NCI-H748 treated with DMSO at 0.1 percent for 48 hours (cell line): ENCODE data around the gene USP49.

Experiments
- DNase-seq: peaks from one replicate; lab custom pipeline; 2025; lab: John Stamatoyannopoulos, UW

The USP49 gene

DNA sequence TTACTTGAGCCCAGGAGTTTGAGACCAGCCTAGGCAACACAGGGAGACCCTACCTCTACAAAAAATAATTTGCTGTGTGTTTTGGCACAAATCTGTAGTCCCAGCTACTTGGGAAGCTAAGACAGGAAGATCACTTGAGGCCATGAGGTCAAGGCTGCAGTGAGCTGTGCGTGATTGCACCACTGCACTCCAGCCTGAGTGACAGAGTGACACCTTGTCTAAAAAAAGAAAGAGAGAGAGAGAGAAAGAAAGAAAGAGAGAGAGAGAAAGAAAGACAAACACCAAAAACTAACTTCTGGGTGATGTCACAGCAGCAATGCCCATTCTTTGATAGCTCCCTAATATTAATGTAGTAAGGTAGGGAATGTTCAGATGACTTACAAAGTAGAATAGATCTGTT lies 20.4 kb downstream of the USP49 start:
- no peak for DNase-seq

DNA sequence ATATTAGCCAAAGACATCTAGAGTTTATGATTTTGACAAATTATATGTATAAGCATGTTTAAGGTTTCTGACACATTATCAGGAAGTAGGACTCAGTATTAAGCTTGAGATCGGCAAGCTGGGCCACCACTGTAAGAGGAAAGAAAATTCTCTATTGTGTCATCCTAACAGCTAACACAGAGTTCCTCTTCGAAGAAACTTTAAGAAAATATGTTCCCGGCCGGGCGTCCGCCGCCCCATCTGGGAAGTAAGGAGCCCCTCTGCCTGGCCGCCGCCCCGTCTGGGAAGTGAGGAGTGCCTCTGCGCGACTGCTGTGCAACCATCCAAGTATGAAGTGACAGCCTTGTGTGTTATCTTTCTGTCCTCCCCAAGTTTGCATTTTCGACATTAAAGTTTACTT lies 23.0 kb downstream of the USP49 start:
- DNase-seq, result no peak

DNA sequence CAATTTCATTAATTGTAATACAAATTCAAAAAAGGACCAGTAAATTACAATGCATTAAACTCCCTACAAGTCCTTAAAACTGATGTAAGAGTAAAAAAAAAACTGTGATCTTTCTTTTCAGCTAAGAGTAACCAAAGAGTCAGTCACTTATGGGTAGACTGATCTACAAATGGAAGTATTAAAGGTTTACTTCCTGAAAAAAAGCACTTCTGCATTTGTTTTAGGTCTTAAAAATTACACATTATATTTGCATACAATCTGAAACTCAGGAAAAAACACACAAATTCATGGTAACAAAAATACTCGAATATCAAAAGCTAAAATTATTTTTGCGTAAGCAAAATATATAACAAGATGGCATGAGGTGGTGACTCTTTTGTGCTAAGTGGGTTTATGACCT lies 23.5 kb downstream of the USP49 start:
- no peak for DNase-seq

DNA sequence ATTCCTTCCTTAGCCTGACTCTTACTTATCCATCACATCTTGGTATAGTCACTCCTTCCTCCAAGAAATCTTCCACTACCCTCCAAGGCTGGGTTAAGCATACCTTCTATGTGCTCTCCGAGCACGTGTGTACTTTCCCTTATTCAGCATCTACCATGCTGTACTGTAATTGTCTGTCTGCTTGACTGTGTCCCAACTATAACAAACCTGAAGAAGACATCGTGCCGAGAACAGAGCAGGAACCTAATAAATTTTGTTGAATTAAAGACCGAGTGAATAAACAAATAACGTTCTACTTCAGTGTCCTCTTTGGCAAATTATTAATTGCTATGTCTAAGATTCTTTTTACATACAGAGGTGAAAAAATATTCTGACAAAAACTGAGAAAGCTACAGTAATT lies 35.8 kb downstream of the USP49 start:
- DNase-seq, result no peak

DNA sequence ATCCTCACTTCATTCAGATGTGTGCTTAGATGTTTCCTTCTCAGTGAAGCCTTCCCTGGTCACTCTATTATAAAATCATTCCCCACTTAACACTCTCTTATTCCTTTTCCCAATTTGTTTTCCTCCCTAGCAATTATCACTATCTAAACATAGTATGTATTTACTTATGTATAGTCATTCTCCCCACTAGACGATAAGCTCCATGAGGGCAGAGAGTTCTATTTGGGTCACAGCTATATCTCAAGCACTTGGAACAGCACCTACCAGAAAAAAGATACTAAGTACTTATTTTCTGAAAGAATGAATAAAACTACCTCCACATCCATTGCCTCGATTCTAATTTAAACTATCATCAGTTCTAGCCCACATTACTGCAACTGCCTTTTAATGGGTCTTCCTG lies 36.5 kb downstream of the USP49 start:
- no peak for DNase-seq

DNA sequence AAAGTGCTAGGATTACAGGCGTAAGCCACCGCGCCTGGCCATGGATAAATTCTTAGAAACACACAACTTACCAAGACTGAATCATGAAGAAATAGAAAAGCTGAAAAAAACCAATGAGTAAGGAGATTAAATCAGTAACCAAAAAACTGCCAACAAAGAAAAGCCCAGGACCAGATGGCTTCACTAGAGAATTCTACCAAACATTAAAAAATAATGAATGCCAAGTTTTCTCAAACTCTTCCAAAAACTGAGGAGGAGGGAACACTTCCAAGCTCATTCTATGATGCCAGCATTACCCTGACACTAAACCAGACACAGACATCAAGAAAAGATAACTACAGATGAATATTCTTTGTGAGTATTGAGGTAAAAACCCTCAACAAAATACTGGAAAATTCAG lies 44.3 kb downstream of the USP49 start:
- no peak for DNase-seq

DNA sequence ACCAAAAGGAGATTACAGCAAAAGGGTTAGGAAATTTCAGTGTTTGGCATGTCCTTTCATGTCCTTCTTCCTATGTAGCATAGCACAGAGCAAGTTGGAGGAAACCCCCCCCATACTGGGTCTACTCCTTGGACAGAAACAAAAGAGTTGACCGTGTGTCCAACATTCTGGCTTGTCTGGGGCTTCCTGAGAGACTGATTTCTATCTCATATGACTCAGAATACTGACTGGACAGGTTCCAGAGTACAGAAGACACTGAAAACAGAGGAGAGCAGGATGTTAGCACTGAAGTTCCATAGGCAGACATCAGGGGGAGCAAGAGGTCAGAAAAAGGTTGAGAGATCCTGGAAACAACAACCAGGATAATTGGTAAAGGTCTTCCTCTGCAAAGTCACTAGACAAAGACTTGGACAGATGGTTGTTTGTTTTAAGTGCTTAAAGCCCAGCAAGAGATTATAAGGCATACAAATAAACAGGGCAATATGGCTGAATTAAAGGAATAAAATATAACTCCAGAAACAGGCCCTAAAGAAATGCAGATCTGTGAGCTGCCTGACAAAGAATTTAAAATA lies 48.4 kb downstream of the USP49 start:
- DNase-seq, result peak; percentile 66

DNA sequence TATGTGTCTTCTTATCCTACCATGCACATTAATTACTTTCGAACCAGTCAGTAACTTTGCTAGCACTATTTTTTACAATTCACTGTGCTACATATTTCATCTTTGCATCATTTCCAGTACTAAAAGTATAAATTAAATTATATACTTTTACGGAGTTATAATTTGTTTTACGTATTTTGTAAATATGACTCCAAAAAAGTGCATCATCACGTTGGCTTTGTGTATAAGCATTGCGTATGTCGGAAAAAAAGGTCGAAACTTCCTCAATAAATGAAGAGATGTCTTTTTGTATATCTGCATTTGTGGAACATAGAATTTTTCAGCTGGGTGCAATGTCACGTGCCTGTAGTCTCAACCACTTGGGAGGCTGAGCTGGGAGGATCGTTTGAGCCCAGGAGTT lies 52.0 kb downstream of the USP49 start:
- DNase-seq, result no peak

DNA sequence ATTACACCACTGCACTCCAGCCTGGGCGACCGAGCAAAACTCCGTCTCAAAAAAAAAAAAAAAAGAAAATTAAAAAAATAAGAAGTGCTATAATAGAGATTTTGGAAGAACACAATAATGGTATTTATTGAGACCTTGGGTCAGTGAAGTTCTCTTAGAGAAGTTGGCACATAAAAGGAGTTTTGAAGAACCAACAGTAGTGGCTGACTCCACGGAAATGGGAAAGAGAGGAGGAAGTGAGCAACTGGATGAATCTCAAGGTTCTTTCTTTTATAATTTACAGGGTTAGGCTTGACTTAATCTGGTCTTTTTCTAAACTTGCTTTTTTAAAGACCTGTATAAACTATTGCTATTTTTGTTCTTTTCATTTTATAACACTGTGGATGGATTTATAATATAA lies 54.8 kb downstream of the USP49 start:
- DNase-seq, result no peak

DNA sequence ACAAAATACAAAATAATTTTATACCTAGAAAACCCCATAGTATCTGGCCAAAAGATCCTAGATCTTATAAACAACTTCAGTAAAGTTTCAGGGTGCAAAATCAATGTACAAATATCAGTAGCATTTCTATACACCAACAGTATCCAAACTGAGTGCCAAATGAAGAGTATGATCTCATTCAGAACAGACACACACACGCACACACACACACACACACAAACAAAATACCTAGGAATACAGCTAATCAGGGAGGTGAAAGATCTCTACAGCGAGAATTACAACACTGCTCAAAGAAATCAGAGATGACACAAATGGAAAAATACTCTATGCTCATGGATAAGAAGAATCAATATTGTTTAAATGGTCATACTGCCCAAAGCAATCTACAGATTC lies 58.5 kb downstream of the USP49 start:
- no peak for DNase-seq

DNA sequence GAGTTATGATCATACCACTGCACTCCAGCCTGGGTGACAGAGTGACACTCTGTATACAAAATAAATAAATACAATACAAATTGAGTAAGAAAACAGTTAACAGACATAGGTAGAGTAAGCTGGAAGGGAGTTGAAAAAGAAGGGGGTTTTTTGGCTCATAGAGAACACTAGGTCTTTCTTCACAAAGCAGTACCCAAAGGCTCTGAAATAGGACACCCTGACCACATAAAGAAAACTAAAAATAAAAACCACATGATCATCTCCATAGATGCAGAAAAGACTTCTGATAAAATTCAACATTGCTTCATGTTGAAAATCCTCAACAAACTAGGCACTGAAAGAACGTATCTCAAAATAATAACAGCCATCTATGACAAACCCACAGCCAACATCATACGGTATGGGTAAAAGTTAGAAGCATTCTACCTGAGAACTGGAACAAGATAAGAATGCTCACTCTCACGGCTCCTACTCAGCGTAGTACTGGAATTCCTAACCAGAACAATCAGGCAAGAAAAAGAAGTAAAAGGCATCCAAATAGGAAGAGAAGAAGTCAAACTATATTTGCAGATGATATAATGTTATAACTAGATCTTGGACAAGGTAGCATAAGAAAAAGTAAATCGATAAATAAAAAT lies 59.0 kb downstream of the USP49 start:
- DNase-seq, result no peak

DNA sequence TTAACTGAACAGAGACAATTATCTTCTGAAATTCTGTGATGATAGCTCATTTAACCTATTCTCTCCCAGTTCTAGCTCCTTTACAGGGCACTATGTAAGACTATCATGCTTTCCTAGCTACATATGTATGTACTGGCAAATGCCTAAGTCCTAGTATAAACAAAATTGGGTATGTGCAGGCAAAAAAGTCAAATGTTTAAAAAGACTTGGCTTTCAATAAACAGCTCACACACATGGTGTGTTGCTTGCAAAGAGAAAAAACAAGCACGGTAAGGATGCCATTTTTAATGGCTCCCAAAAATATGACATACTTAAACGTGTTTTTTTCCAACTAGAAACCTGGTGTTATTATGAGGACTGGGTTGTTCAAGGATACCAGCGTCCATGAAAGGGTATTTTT lies 62.9 kb downstream of the USP49 start:
- DNase-seq, result no peak

DNA sequence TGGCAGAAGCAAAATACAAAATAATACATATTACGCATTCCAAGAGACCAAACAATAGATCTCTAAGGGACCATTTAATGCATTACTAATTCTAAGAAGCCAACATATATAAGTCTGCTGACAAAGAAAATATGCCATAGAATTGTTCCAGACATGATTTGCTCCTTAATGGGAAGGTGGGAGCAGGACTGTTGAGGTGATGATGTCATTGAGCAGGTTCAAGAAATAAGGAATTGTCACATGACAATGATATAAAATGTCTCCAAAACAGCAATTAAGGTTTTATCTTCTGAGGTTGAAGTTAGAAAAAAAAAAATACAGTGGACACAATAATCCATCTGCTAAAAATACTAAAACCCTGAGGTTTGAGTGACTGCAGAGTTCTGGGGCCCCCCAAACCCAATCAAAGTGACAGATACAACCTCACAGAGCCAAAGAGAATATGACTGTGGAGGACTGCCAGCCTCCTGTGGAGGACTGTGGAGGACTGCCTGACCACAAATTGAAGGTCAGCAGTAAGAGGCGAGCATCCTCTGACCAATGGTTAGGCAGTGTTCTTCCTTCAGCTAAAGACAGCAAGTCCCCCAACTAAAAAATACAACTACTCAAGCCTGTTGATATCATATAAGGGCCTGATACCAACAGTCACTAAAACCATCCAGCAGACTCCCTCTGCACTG lies 68.7 kb downstream of the USP49 start:
- no peak for DNase-seq

DNA sequence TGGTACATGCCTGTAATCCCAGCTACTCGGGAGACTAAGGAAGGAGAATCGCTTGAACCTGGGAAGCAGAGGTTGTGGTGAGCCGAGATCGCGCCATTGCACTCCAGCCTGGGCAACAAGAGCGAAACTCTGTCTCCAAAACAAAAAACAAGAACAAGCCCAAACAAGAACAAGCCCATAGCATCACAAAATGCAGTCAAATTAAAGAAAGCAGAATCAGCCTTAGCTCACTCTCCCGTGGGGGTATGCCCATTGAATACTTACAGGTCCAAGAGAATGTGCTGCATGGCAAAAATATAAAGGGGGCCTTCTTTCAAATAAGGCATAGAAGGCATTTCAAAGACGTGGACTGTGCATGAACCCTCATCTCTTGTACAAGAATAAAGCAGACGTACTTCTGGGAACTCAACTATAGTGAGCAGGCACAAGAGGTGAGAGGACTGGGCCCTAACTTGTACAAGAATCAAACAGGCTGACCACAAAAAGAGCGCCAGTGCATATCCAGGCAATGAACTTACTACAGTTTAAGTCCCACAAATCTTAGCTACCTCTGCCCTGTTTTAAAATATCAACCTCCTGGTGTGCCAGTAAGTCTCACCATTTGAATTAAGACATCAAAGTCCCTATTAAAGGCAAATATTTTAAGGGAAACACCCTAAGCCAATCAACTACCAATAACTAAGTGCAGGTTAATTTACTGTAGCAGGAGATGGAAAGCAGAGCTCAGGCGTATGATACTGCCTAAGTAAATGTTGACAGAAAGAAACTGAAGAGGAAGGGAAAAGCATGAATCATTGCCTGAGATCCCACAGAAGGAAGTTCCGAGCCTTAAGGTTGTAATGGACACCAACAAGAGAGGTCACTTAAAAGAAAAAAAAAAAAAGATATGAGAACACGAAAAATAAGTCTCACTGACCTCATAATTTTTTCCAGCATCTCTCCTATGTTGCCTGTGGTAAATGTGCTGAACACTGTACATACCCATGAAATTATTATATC lies 70.3 kb downstream of the USP49 start:
- DNase-seq, result no peak

DNA sequence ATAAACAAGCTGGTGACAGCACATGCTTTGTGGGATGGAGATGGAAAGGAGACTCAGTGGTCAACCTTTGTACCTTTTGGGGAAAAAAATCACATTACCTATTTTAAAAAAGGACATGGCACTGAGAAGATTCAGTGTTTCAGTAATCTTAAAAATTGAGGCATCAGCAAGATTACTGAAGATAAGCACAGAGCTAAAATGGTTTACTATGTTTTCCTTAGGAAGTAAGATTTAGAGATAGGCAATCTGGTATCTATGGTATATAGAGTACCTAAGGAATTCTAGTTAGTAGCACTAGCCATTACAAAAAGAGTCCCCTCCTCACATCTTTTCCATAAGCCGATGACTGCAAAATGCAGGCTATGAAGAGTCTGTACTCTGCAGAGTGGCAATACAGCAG lies 72.0 kb downstream of the USP49 start:
- no peak for DNase-seq

DNA sequence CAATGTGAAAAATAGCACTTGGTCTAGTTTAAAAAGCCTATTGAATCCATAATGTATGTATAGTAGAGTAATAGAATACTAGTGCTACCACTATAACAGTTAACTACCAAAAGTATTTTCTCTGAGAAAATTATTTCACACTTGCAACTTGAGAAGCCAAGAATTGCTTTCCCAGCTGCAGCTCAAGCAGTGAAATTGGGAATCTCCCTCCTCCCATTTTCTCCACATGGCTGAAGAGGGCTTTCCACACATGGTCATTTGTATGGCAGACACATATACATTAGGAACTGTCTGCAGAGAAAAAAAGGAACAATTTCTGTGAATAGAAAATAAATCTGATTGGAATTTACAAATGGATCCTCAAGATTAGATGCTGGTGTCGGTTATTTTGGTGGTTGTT lies 73.2 kb downstream of the USP49 start:
- no peak for DNase-seq

DNA sequence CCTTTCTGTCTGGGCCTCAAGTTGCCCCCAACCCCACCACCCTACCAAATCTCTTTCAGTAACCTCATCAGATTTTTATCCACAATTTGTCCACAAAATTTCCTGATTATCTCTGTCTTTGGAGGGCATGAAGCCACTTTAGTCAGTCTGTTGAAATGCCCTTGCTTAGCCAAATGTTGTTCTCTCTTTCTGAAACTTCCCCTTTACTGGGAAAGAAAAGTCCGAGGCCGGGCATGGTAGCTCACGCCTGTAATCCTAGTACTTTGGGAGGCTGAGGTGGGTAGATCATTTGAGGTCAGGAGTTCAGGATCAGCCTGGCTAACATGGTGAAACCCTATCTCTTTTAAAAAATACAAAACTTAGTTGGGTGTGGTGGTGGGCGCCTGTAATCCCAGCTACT lies 73.9 kb downstream of the USP49 start:
- DNase-seq, result no peak

DNA sequence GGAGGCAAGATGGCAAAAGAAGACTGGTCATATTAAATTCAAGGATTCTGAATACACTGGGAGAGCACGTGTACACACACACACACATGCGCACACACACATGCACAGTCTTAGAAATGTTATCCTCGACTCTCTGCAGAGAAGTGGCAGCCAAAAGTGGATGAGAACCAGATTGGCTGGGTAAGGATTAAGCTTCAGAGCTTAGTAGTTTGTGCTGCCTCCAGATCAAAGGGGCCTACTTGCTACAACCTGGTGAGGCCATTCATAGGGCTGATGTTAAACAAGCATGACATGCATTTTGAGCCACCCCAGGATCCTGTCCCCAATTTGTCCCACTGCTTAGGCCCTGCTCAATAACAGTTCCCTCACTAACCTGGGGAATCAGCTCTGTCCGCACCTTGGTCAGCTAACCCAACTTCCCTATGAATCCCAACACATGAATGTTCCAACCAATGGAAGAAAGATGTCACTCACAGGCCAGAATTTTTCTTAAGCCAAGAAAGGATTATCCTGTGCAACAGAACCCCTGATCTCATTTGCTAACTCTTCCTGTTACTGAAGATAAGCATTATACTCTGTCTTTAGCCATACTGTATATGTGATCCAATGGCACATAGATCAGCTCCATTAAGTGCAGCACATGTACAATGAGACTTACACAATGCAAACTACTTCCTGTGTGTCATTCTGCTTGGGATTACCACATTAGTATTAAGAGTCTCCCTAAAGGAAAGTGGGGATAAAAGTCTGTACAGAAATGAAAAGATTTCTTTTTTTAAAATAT lies 76.7 kb downstream of the USP49 start:
- no peak for DNase-seq

DNA sequence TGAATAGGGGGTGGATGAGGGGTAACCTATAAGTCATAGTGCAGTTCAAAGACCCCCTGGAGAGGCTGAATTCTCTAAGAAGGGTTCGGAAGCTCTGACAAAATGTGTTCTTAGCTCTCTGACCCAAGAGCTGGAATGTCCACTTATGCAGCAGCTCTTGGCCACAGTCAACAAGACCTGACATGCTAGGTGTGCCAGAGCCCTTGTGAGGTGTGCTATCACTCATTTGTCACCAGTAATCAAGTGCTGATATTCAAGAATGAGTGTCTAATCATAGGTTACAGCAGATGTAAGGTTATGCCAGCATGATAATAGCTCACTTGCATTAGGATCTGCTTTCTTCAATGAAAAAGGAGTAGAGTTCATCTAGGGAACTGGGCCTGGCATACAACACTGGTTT lies 79.6 kb downstream of the USP49 start:
- DNase-seq, result no peak

DNA sequence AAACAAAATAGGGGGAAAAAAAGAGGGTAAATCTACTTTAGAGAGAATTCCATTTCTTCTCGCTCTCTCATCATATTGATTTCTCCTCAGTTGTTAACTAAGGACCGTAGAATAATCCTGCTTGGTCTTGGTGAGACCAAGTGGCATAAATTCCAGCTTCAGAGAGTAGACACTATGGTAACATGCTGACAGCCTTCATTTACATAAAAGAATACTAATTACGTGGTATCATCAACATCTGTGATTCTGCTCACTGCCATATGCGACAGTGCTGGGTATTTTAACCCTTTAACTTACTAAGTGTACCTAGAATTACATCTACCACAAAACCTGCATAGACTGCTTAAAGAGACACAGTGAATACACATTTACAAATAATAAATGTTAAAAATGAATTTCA lies 80.5 kb downstream of the USP49 start:
- DNase-seq, result no peak

DNA sequence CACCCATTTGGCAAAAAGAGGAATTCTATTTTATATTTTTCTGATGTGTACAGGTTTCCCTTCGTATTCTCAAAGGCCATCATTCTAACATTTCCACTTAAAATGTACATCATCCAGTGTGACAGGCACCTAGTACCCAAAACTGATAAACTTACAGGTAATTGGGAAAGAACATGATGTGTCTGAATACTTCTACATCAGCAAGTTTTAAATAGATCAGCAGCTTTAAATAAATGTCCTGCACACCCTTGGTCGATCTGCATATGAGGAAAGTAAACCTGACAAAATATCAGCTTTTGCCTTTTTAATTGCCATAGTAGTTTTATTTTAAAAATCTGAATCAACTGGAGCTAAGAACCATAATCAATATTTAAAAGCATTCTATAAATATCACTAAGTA lies 81.2 kb downstream of the USP49 start:
- DNase-seq, result no peak

DNA sequence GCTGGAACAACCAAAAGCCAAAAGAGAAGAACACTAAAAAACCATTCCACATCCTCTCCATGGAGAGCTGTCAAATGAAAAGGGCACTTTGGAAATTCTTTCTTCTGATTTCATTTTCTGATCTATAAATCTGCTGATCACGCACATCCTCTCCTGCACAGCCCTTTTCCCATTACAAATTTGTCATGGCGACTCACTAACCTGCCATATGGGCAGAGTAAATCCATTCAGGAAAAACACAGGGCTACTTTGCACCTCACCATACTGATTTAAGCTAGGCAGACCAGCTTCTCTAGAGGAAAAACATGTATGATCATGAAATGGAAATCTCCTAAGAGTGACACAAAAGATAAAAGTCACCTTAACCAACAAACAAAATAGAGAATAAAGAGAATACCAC lies 81.7 kb downstream of the USP49 start:
- no peak for DNase-seq
